Heart left ventricle (tissue), 13 donors: ENCODE data around the gene HOXA9.

Experiments
- CTCF ChIP-seq, 12 donors: fragments of 200-600 bp; sonication (generic) in 4 of 12; IDR thresholded peaks; one replicate each; pipeline versions ENCODE4 v1.5.0 to v1.8.0; 2018 to 2022; ENCODE audit warnings: antibody characterized with exemption in 12 of 12, mild to moderate bottlenecking in 5 of 12
- POLR2A ChIP-seq, 2 donors: fragments of 450-650 bp; IDR thresholded peaks; one replicate each; pipeline ENCODE4 v1.6.1; 2017; ENCODE audit warnings: antibody characterized with exemption in 2 of 2, mild to moderate bottlenecking in 2 of 2, moderate library complexity in 2 of 2
- donor health status: ischemic (EF 13 %, LVEDD 7.1; RV severe dilation, severe dysfunction).
- donor health status: DM: no; HTN: yes; CAD: no.
- donor health status: DM: no; HTN: no; CAD: no.
- donor health status: ischemic (EF 25% LVEDD 6.9; RV normal size, moderate dysfunction).
- donor health status: ischemic (EF 25% LVEDD 5.7; RV mildly dilated, moderate dysfunction).
- donor health status: ischemic (EF 35%, LVEDD 5.7; RV mildly dilated, moderate dysfunction).
- donor health status: nonischemic (EF 11% LVEDD 7.7; RV severe dilation, severe dysfunction).
- donor health status: DM: yes; HTN: yes; CAD: no.
- donor health status: PGD.
- donor health status: ischemic (EF 29% LVEDD 5.4; RV normal size, mild dysfunction).
- donor health status: nonischemic (EF 23%, LVEDD 6.1; RV moderate dilation, normal function).

GRCh38 chr7:27164367-27165088 is 809 bp downstream of the HOXA9 start:
- TF ChIP-seq CTCF (IDR thresholded peaks at IDR 0.05), result no peak
- no peak for TF ChIP-seq POLR2A (IDR thresholded peaks at IDR 0.05)
